Measurements from ENCODE around the gene FAM107A.

GRCh38 chr3:58556761-58557221, 20.4 kb downstream of the FAM107A start:
- TF ChIP-seq CTCF (IDR thresholded peaks at IDR 0.05; ENCODE audit: low read length), result no peak
- TF ChIP-seq EZH2 (IDR thresholded peaks at IDR 0.05; ENCODE audit: borderline replicate concordance, low read length), result no peak

Measured in OCI-LY1 (cell line).